ENCODE data around the gene ZNF316. TPM values are rescaled to one million over a fixed set of nuclear protein-coding genes. Genes with fewer than 3 reads are reported as not detected.

Gene ZNF316
- total RNA-seq, 1 experiment from 2014 or later: 22.2 TPM

GRCh38 chr7:6639627-6640026, 2.5 kb downstream of the ZNF316 start:
- TF ChIP-seq CTCF (conservative IDR thresholded peaks at IDR 0.05): no peak
- DNase-seq: no peak

More at GRCh38 chr7:6639627-6640026, 2.5 kb downstream of the ZNF316 start:
- Histone ChIP-seq H4K5ac (ENCODE audit: insufficient read length, low read depth, low read length) (no peak overlapping the region), H3K4me1 (ENCODE audit: insufficient read depth, low read length) (no peaks in the 10 kb centered on the region; the same call in 1 of the 2 replicates), H2BK12ac (ENCODE audit: insufficient read length, low read depth, low read length) (no peak overlapping the region), H3K79me2 (ENCODE audit: insufficient read depth, low read length) (no peaks in the 10 kb centered on the region), H3K9ac (ENCODE audit: extremely low read depth, insufficient read length, low read length) (no peak overlapping the region), H3K9me3 (ENCODE audit: control insufficient read depth, low read depth, low read length) (no peaks in the 10 kb centered on the region), H3K27me3 (ENCODE audit: insufficient read depth, low read length) (no peaks in the 10 kb centered on the region), H3K14ac (ENCODE audit: insufficient read depth, low read length) (no peak overlapping the region), H4K8ac (replicated peaks; ENCODE audit: insufficient read length, low read depth, low read length) (no peak overlapping the region), H4K91ac (ENCODE audit: insufficient read length, low read depth, low read length) (no peak overlapping the region), H3K4me2 (ENCODE audit: insufficient read depth, insufficient read length, low read length) (no peak overlapping the region), H3T11ph (ENCODE audit: low read length) (no peak overlapping the region), H3K23ac (ENCODE audit: insufficient read length, low read depth, low read length) (no peak overlapping the region), H3K27ac (ENCODE audit: insufficient read length, low read depth, low read length) (no peak overlapping the region), H2BK15ac (ENCODE audit: low read depth, low read length) (no peak overlapping the region), H3K18ac (ENCODE audit: insufficient read length, low read depth, low read length) (no peak overlapping the region), H4K20me1 (ENCODE audit: control insufficient read depth, insufficient read depth, insufficient read length) (no peaks in the 10 kb centered on the region), H3K4ac (ENCODE audit: low read depth, low read length) (no peak overlapping the region), H2AFZ (ENCODE audit: low read length) (no peak overlapping the region), H3K56ac (ENCODE audit: insufficient read length, low read depth, low read length) (no peak overlapping the region), H3K23me2 (ENCODE audit: insufficient read length, low read depth, low read length, poor library complexity, severe bottlenecking) (peaks cover 10% of the 10 kb centered on the region), H2BK20ac (ENCODE audit: low read depth, low read length, poor library complexity, severe bottlenecking) (no peak overlapping the region), H2BK5ac (ENCODE audit: insufficient read length, low read length) (no peak overlapping the region), H2BK120ac (ENCODE audit: low read depth, low read length, poor library complexity, severe bottlenecking) (no peak overlapping the region), H3K79me1 (ENCODE audit: insufficient read depth, low read depth, low read length, poor library complexity, severe bottlenecking) (no peaks in the 10 kb centered on the region), H2AK5ac (ENCODE audit: insufficient read length, low read length) (no peak overlapping the region)
- peak overlapping the region in 2 of 3 experiments; percentile 45 to 73; a peak in 1 of 7 replicates for H3K27ac Mint-ChIP-seq
- no CpG with 5 or more reads among the region's 11 CpGs for WGBS (ENCODE audit: extremely low coverage, insufficient read length, low lambda C conversion rate)
- no peaks in the 10 kb centered on the region for H3K9me3 Mint-ChIP-seq
- no peaks in the 10 kb centered on the region for H3K27me3 Mint-ChIP-seq (ENCODE audit: low read depth)
- peaks cover 4 to 35% (median 16%) of the 10 kb centered on the region in 3 experiments; a peak in 5 of 7 replicates for H3K36me3 Mint-ChIP-seq (ENCODE audit: insufficient read depth in 1 of 3, low read depth in 3 of 3)
- peak overlapping the region in 1 of 2 experiments; percentile 35; a peak in 2 of 5 replicates for H3K4me3 Mint-ChIP-seq
- peaks cover 18 to 20% of the 10 kb centered on the region in 2 experiments for H3K4me1 Mint-ChIP-seq
